Prostate gland (tissue), 2 donors: ENCODE results near the gene ADAT1. TPM values are rescaled to one million over a fixed set of nuclear protein-coding genes. Genes with fewer than 3 reads are reported as not detected.

Source experiments
- DNase-seq: peaks from one replicate; pipeline ENCODE4 v3.0.0-alpha.2; 2019; ENCODE audit warnings: low spot score
- H3K27ac ChIP-seq, 2 donors: fragments of 200-600 bp; sonication (generic); 2 replicates each; pipeline ENCODE4 v1.5.1; 2017 to 2019
- H3K27me3 ChIP-seq: fragments of 200-600 bp; sonication (generic); replicated peaks from 2 replicates; pipeline ENCODE4 v1.5.1; 2019; ENCODE audit not compliant: insufficient read depth
- H3K36me3 ChIP-seq, 2 donors: fragments of 200-600 bp; sonication (generic); 1 replicate in 1 of 2; 2 replicates in 1 of 2; pipeline versions ENCODE4 v1.5.1 to v1.8.1; 2017 to 2019
- H3K4me1 ChIP-seq: fragments of 200-600 bp; sonication (generic); replicated peaks from 2 replicates; pipeline ENCODE4 v1.5.1; 2019
- H3K4me3 ChIP-seq, 2 donors: fragments of 200-600 bp; sonication (generic); 2 replicates each; pipeline ENCODE4 v1.5.1; 2017 to 2019
- H3K9me3 ChIP-seq: fragments of 200-600 bp; sonication (generic); 2 replicates; pipeline ENCODE4 v1.5.1; 2017
- CTCF ChIP-seq, 4 experiments: fragments of 200-600 bp in 2 of 4; fragments of 450-650 bp in 2 of 4; sonication (generic) in 2 of 4; IDR thresholded peaks; 1 replicate in 3 of 4; 2 replicates in 1 of 4; pipeline ENCODE4 v1.5.1; 2016 to 2019; ENCODE audit warnings: antibody characterized with exemption in 4 of 4, mild to moderate bottlenecking in 2 of 4, moderate library complexity in 2 of 4
- POLR2A ChIP-seq: fragments of 450-650 bp; IDR thresholded peaks from one replicate; pipeline ENCODE4 v1.6.1; 2016; ENCODE audit warnings: antibody characterized with exemption, mild to moderate bottlenecking
- POLR2AphosphoS5 ChIP-seq: sonication (generic); formaldehyde crosslinking; IDR thresholded peaks from one replicate; pipeline ENCODE4 v1.6.1; 2017; ENCODE audit warnings: antibody characterized with exemption
- WGBS: methylation state at CpG from one replicate; pipeline ENCODE4 v1.1.5; 2018; 5-methylcytosine and 5-hydroxymethylcytosine counted together
- intact Hi-C: fragments of 100-400 bp; cut with DNase I; formaldehyde crosslinking; loops from one replicate; pipeline ENCODE4 v1.14.2; 2022
- total RNA-seq, 2 donors: library from RNA; depleted of rRNA; stranded (reverse); fragments of >200 nt; gene quantifications; one replicate each; pipeline ENCODE4 v1.1.0, GENCODE V29; 2016

The ADAT1 gene
- total RNA-seq, 2 donors from 2014 or later = 49.1 to 66.0 TPM

- H3K9me3 ChIP-seq = no peaks in the 10 kb centered on the region
- intact Hi-C loops = no loop called here
- no peak overlapping the region for H3K27ac ChIP-seq
- no peaks in the 10 kb centered on the region for H3K27me3 ChIP-seq
- H3K4me3 ChIP-seq = no peak overlapping the region
- no peak for DNase-seq
- H3K36me3 ChIP-seq = peaks cover 32 to 36% of the 10 kb centered on the region in 2 donors
- no peaks in the 10 kb centered on the region for H3K4me1 ChIP-seq
- WGBS = 79% methylated on average over 3 of the region's 3 CpGs
- TF ChIP-seq POLR2A = no peak
- TF ChIP-seq POLR2AphosphoS5 = no peak
- TF ChIP-seq CTCF (IDR thresholded peaks at IDR 0.05) = no peak
Observed at GRCh38 chr16:75630052-75630451, 7.0 kb upstream of the ADAT1 start.

GRCh38 chr16:75629132-75629531, 6.1 kb upstream of the ADAT1 start:
- TF ChIP-seq POLR2AphosphoS5 = no peak
- no peak for TF ChIP-seq CTCF (IDR thresholded peaks at IDR 0.05)
- TF ChIP-seq POLR2A = no peak
- WGBS = 93% methylated on average over 10 of the region's 10 CpGs
- intact Hi-C loops = loop anchor here (10.0 kb wide), 2 partner anchors 114 to 154 kb away; no protein-coding TSS in a partner anchor
- Histone ChIP-seq H3K9me3 (no peaks in the 10 kb centered on the region), H3K4me1 (no peaks in the 10 kb centered on the region), H3K27ac (no peak overlapping the region), H3K4me3 (no peak overlapping the region), H3K27me3 (no peaks in the 10 kb centered on the region), H3K36me3 (peaks cover 32 to 33% of the 10 kb centered on the region in 2 donors)
- no peak for DNase-seq

- Histone ChIP-seq H3K27ac (no peak overlapping the region), H3K4me1 (no peaks in the 10 kb centered on the region), H3K9me3 (no peaks in the 10 kb centered on the region), H3K36me3 (peaks cover 26 to 32% of the 10 kb centered on the region in 2 donors), H3K27me3 (no peaks in the 10 kb centered on the region), H3K4me3 (no peak overlapping the region)
- intact Hi-C loops = loop anchor here (10.0 kb wide), 2 partner anchors 114 to 154 kb away; no protein-coding TSS in a partner anchor
- DNase-seq = no peak
- no peak for TF ChIP-seq POLR2A
- TF ChIP-seq POLR2AphosphoS5 = no peak
- TF ChIP-seq CTCF (IDR thresholded peaks at IDR 0.05) = no peak
- WGBS = 89% methylated on average over 4 of the region's 4 CpGs
Observed at GRCh38 chr16:75628351-75628750, 5.3 kb upstream of the ADAT1 start.

GRCh38 chr16:75627851-75628250, 4.8 kb upstream of the ADAT1 start:
- H3K36me3 ChIP-seq = peaks cover 21 to 28% of the 10 kb centered on the region in 2 donors
- H3K9me3 ChIP-seq = no peaks in the 10 kb centered on the region
- no peak overlapping the region for H3K27ac ChIP-seq
- no peak overlapping the region for H3K4me3 ChIP-seq
- intact Hi-C loops = loop anchor here (10.0 kb wide), 2 partner anchors 113 to 153 kb away; no protein-coding TSS in a partner anchor
- no peaks in the 10 kb centered on the region for H3K27me3 ChIP-seq
- no peak for DNase-seq
- 64% methylated on average over 3 of the region's 3 CpGs for WGBS
- TF ChIP-seq POLR2A (no peak), POLR2AphosphoS5 (no peak), CTCF (IDR thresholded peaks at IDR 0.05) (no peak)
- H3K4me1 ChIP-seq = no peaks in the 10 kb centered on the region

- Histone ChIP-seq H3K36me3 (peaks cover 18 to 20% of the 10 kb centered on the region in 2 donors), H3K9me3 (no peaks in the 10 kb centered on the region), H3K4me3 (no peak overlapping the region), H3K4me1 (peaks cover 6% of the 10 kb centered on the region), H3K27me3 (no peaks in the 10 kb centered on the region), H3K27ac (no peak overlapping the region)
- no peak for DNase-seq
- TF ChIP-seq CTCF (IDR thresholded peaks at IDR 0.05) (no peak), POLR2A (no peak), POLR2AphosphoS5 (no peak)
- WGBS = 85% methylated on average over 4 of the region's 4 CpGs
- intact Hi-C loops = loop anchor here (10.0 kb wide), 2 partner anchors 112 to 152 kb away; no protein-coding TSS in a partner anchor
Observed at GRCh38 chr16:75626806-75627205, 3.7 kb upstream of the ADAT1 start.
